Measurements from ENCODE around the gene XCL1. TPM values are rescaled to one million over a fixed set of nuclear protein-coding genes. Genes with fewer than 3 reads are reported as not detected.

Gene XCL1
- total RNA-seq, 1 experiment from 2014 or later: not detected

GRCh38 chr1:168621356-168621755, 45.0 kb downstream of the XCL1 start:
- ChIA-PET CTCF (no interaction called here), POLR2A (ENCODE audit: low non-redundant PET) (no interaction called here)
- Histone ChIP-seq H3K9me3 (ENCODE audit: low read depth, low read length, poor library complexity, severe bottlenecking) (no peaks in the 10 kb centered on the region), H3K4me3 (ENCODE audit: low read depth, low read length, poor library complexity, severe bottlenecking) (no peak overlapping the region), H3K4me1 (ENCODE audit: insufficient read depth, low read length, poor library complexity, severe bottlenecking) (no peaks in the 10 kb centered on the region), H3K27me3 (replicated peaks; ENCODE audit: insufficient read depth, low read depth, low read length, poor library complexity) (no peaks in the 10 kb centered on the region), H3K36me3 (ENCODE audit: insufficient read depth, low read length, poor library complexity, severe bottlenecking) (no peaks in the 10 kb centered on the region), H3K27ac (ENCODE audit: low read depth, low read length, poor library complexity, severe bottlenecking) (no peak overlapping the region)
- intact Hi-C loops (cut with micrococcal nuclease; ENCODE audit: unreplicated experiment): no loop called here
- no peak for DNase-seq (ENCODE audit: low spot score)
- no TSS peak for BruUV-seq (replicated peaks)
- TF ChIP-seq CTCF (conservative IDR thresholded peaks at IDR 0.05; ENCODE audit: low read depth, low read length): no peak
- no peak for TF ChIP-seq EZH2 (IDR thresholded peaks at IDR 0.05; ENCODE audit: borderline replicate concordance, low read depth, low read length, poor library complexity, severe bottlenecking)

- intact Hi-C loops (cut with micrococcal nuclease; ENCODE audit: unreplicated experiment): no loop called here
- Histone ChIP-seq H3K27me3 (replicated peaks; ENCODE audit: insufficient read depth, low read depth, low read length, poor library complexity) (no peaks in the 10 kb centered on the region), H3K4me3 (ENCODE audit: low read depth, low read length, poor library complexity, severe bottlenecking) (no peak overlapping the region), H3K36me3 (ENCODE audit: insufficient read depth, low read length, poor library complexity, severe bottlenecking) (no peaks in the 10 kb centered on the region), H3K4me1 (ENCODE audit: insufficient read depth, low read length, poor library complexity, severe bottlenecking) (no peaks in the 10 kb centered on the region), H3K9me3 (ENCODE audit: low read depth, low read length, poor library complexity, severe bottlenecking) (no peaks in the 10 kb centered on the region), H3K27ac (ENCODE audit: low read depth, low read length, poor library complexity, severe bottlenecking) (no peak overlapping the region)
- BruUV-seq (replicated peaks): no TSS peak
- ChIA-PET POLR2A (ENCODE audit: low non-redundant PET) (no interaction called here), CTCF (interaction anchor here (0.5 kb wide), 1 partner anchor 148 kb away, joined by 4 read pairs; no protein-coding TSS in a partner anchor)
- DNase-seq (ENCODE audit: low spot score): peak; percentile 22
- TF ChIP-seq CTCF (conservative IDR thresholded peaks at IDR 0.05; ENCODE audit: low read depth, low read length): no peak
- TF ChIP-seq EZH2 (IDR thresholded peaks at IDR 0.05; ENCODE audit: borderline replicate concordance, low read depth, low read length, poor library complexity, severe bottlenecking): no peak
Observed at GRCh38 chr1:168623003-168623828, 46.8 kb downstream of the XCL1 start.

- ChIA-PET POLR2A (ENCODE audit: low non-redundant PET) (no interaction called here), CTCF (no interaction called here)
- DNase-seq (ENCODE audit: low spot score): no peak
- intact Hi-C loops (cut with micrococcal nuclease; ENCODE audit: unreplicated experiment): no loop called here
- Histone ChIP-seq H3K4me3 (ENCODE audit: low read depth, low read length, poor library complexity, severe bottlenecking) (no peak overlapping the region), H3K4me1 (ENCODE audit: insufficient read depth, low read length, poor library complexity, severe bottlenecking) (no peaks in the 10 kb centered on the region), H3K36me3 (ENCODE audit: insufficient read depth, low read length, poor library complexity, severe bottlenecking) (no peaks in the 10 kb centered on the region), H3K27me3 (replicated peaks; ENCODE audit: insufficient read depth, low read depth, low read length, poor library complexity) (no peaks in the 10 kb centered on the region), H3K27ac (ENCODE audit: low read depth, low read length, poor library complexity, severe bottlenecking) (no peak overlapping the region), H3K9me3 (ENCODE audit: low read depth, low read length, poor library complexity, severe bottlenecking) (no peaks in the 10 kb centered on the region)
- no TSS peak for BruUV-seq (replicated peaks)
- TF ChIP-seq CTCF (conservative IDR thresholded peaks at IDR 0.05; ENCODE audit: low read depth, low read length): no peak
- TF ChIP-seq EZH2 (IDR thresholded peaks at IDR 0.05; ENCODE audit: borderline replicate concordance, low read depth, low read length, poor library complexity, severe bottlenecking): no peak
Observed at GRCh38 chr1:168623831-168624230, 47.4 kb downstream of the XCL1 start.

Data from A673 (cell line).